GM08714 (cell line): ENCODE measurements around the gene C6orf62.
"Not testable (repeated sequence)": the region's sequence is repeated elsewhere in the genome, so short reads cannot be mapped to it uniquely, and the experiment has no call there.

Experiments used
- H3K4me3 ChIP-seq: fragments of 200-500 bp; sonication (Bioruptor generic); 2 replicates; pipeline ENCODE4 v1.5.1; 2014; ENCODE audit warnings: mild to moderate bottlenecking, low read length, inconsistent platforms
- ZNF274 ChIP-seq: IDR thresholded peaks from 2 replicates; pipeline ENCODE4 v1.6.1; 2012; ENCODE audit warnings: mild to moderate bottlenecking, low read depth, low read length

Gene C6orf62

GRCh38 chr6:24720604-24721460 lies 1.9 kb upstream of the C6orf62 start:
- peak overlapping the region; percentile 99 for H3K4me3 ChIP-seq
- no peak for TF ChIP-seq ZNF274

- no peak for TF ChIP-seq ZNF274
- H3K4me3 ChIP-seq: peak overlapping the region; percentile 99
Observed at GRCh38 chr6:24720131-24720603, 1.2 kb upstream of the C6orf62 start.

- no peak for TF ChIP-seq ZNF274
- H3K4me3 ChIP-seq: peak overlapping the region; percentile 99
Observed at GRCh38 chr6:24718449-24719124, 367 bp downstream of the C6orf62 start.

- peak overlapping the region; percentile 21 for H3K4me3 ChIP-seq
Observed at GRCh38 chr6:24716602-24717148, 2.3 kb downstream of the C6orf62 start.

GRCh38 chr6:24710519-24711303 lies 8.2 kb downstream of the C6orf62 start:
- no peak overlapping the region for H3K4me3 ChIP-seq
- TF ChIP-seq ZNF274: no peak

- no peak overlapping the region for H3K4me3 ChIP-seq
- no peak for TF ChIP-seq ZNF274
Observed at GRCh38 chr6:24709014-24709711, 9.8 kb downstream of the C6orf62 start.

- no peak for TF ChIP-seq ZNF274
- no peak overlapping the region for H3K4me3 ChIP-seq
Observed at GRCh38 chr6:24708612-24709011, 10.3 kb downstream of the C6orf62 start.

- H3K4me3 ChIP-seq: no peak overlapping the region
Observed at GRCh38 chr6:24704468-24704867, 14.5 kb downstream of the C6orf62 start.

GRCh38 chr6:24702720-24703282 lies 16.2 kb downstream of the C6orf62 start:
- TF ChIP-seq ZNF274: no peak

More at GRCh38 chr6:24704468-24704867, 14.5 kb downstream of the C6orf62 start:
- TF ChIP-seq ZNF274: no peak

GRCh38 chr6:24699521-24700359 lies 19.2 kb downstream of the C6orf62 start:
- TF ChIP-seq ZNF274: no peak
- H3K4me3 ChIP-seq: no peak overlapping the region

More at GRCh38 chr6:24702720-24703282, 16.2 kb downstream of the C6orf62 start:
- no peak overlapping the region for H3K4me3 ChIP-seq

GRCh38 chr6:24696097-24696496 lies 22.9 kb downstream of the C6orf62 start:
- no peak for TF ChIP-seq ZNF274
- no peak overlapping the region for H3K4me3 ChIP-seq

- H3K4me3 ChIP-seq: not testable (repeated sequence)
Observed at GRCh38 chr6:24695635-24696034, 23.3 kb downstream of the C6orf62 start.
